ENCODE measurements around the gene TM4SF1. TPM values are rescaled to one million over a fixed set of nuclear protein-coding genes. Genes with fewer than 3 reads are reported as not detected.

The TM4SF1 gene
- total and polyA plus RNA-seq, 8 donors = 29.8 to 468 (median 90.0) TPM

DNA sequence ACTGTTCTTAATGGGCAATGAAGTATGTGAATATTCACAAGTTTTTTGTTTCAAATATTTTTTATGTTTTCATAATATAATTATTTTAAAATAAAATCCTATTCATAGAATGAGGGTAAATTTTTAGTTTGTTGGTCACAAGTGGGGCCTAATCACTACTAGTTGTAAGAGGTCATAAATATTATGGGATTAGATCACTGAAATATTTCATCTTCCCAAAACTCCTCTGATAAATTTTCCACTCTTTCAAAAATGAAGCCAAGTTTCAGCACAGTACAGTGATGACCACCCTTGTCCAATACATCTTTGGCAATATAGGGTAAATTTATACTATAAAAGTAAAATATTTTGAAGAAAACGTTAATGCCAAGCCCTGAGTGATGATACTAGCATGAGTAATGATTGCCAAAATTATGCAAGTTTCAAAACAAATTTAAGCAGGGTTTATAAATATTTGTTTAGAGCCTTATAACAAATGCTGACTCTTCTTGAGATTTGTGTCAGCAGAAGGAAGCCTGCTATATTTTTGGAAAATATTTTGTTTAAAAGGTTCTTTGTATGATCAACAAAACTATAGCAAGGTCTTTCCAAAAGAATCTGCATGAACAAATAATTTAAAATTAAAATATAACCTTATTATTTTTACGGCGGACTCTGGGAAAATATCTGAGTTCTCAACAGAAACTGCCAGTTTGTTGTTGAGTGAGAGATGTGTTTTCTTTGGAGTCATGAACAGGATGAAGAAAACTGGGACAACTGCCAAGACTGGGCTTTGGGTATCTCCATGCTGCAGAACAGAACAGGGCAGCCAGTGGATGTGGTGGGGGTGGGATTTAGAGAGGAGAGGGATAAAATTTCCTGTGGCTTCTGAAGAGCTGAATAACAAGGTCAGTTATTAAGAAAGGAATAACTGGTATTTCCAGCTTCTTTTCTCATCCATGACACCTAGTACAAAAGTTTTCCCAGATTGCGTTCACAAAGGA, 17.9 kb upstream of the TM4SF1 start:
- Histone ChIP-seq H3K27me3 (no peaks in the 10 kb centered on the region), H3K4me1 (peaks cover 15 to 38% (median 22%) of the 10 kb centered on the region in 4 donors), H3K9me3 (no peaks in the 10 kb centered on the region), H3K27ac (peak overlapping the region in 3 of 5 donors; percentile 48 to 60 (median 52)), H3K4me3 (no peak overlapping the region), H3K36me3 (no peaks in the 10 kb centered on the region)
- intact Hi-C loops (cut with DNase I; ENCODE audit: low total_unique reads) = no loop called here
- WGBS, 5 donors = 52 to 65% (median 60%) methylated on average over 4 of the region's 4 CpGs
- TF ChIP-seq POLR2AphosphoS5 (IDR thresholded peaks at IDR 0.05) (no peak), EP300 (IDR thresholded peaks at IDR 0.05) (no peak), POLR2A (IDR thresholded peaks at IDR 0.05) (no peak)
- TF ChIP-seq, protein P1, sequence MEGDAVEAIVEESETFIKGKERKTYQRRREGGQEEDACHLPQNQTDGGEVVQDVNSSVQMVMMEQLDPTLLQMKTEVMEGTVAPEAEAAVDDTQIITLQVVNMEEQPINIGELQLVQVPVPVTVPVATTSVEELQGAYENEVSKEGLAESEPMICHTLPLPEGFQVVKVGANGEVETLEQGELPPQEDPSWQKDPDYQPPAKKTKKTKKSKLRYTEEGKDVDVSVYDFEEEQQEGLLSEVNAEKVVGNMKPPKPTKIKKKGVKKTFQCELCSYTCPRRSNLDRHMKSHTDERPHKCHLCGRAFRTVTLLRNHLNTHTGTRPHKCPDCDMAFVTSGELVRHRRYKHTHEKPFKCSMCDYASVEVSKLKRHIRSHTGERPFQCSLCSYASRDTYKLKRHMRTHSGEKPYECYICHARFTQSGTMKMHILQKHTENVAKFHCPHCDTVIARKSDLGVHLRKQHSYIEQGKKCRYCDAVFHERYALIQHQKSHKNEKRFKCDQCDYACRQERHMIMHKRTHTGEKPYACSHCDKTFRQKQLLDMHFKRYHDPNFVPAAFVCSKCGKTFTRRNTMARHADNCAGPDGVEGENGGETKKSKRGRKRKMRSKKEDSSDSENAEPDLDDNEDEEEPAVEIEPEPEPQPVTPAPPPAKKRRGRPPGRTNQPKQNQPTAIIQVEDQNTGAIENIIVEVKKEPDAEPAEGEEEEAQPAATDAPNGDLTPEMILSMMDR (IDR thresholded peaks at IDR 0.05) = no peak
- peak in 1 of 2 donors; percentile 79 for DNase-seq

- peak; percentile 84 to 91 for DNase-seq
- TF ChIP-seq POLR2AphosphoS5 (IDR thresholded peaks at IDR 0.05) (peak in 1 of 3 donors; percentile 37), POLR2A (IDR thresholded peaks at IDR 0.05) (no peak)
- TF ChIP-seq, protein P1 (IDR thresholded peaks at IDR 0.05) = peak in 5 of 7 experiments; percentile 58 to 89 (median 75)
- Histone ChIP-seq H3K27ac (peak overlapping the region in 1 of 5 donors; percentile 11), H3K4me1 (peaks cover 15 to 45% (median 24%) of the 10 kb centered on the region in 4 donors), H3K4me3 (no peak overlapping the region), H3K27me3 (no peaks in the 10 kb centered on the region), H3K9me3 (no peaks in the 10 kb centered on the region), H3K36me3 (no peaks in the 10 kb centered on the region)
- WGBS, 5 donors = 31 to 38% (median 35%) methylated on average over 4 of the region's 4 CpGs
- intact Hi-C loops (cut with DNase I; ENCODE audit: low total_unique reads) = no loop called here
Observed at GRCh38 chr3:149393345-149394160, 16.1 kb upstream of the TM4SF1 start.

DNA sequence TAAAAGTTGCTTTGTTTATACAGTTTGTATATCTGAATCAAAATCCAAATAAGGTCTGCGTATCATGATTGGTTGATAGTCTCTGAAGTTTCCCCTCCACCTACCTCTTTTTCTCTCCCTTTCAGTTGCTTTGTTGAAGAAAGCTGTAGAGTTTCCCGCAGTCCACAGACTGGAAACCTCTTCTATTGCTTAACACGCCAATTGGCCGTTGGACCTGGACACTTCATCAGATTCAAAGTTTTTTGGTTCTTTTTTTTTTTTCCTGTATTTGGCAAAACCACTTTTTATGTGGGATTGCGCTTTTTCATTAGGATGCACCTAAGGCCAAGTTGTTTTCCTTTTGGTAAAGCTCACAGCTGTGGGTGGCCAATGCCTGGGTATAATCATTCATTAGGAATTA, 14.5 kb upstream of the TM4SF1 start:
- Histone ChIP-seq H3K4me1 (peaks cover 23 to 57% (median 36%) of the 10 kb centered on the region in 4 donors), H3K27ac (no peak overlapping the region), H3K36me3 (no peaks in the 10 kb centered on the region), H3K9me3 (no peaks in the 10 kb centered on the region), H3K4me3 (no peak overlapping the region), H3K27me3 (no peaks in the 10 kb centered on the region)
- intact Hi-C loops (cut with DNase I; ENCODE audit: low total_unique reads) = no loop called here
- WGBS, 5 donors = 68 to 80% (median 71%) methylated on average over 5 of the region's 5 CpGs
- TF ChIP-seq EP300 (IDR thresholded peaks at IDR 0.05) = no peak
- no peak for TF ChIP-seq POLR2AphosphoS5 (IDR thresholded peaks at IDR 0.05)
- no peak for TF ChIP-seq POLR2A (IDR thresholded peaks at IDR 0.05)
- TF ChIP-seq, protein P1 (IDR thresholded peaks at IDR 0.05) = no peak
- DNase-seq = no peak

- H3K9me3 ChIP-seq = no peaks in the 10 kb centered on the region
- H3K27me3 ChIP-seq = no peaks in the 10 kb centered on the region
- no peak for DNase-seq
- intact Hi-C loops (cut with DNase I; ENCODE audit: low total_unique reads) = no loop called here
- no peaks in the 10 kb centered on the region for H3K36me3 ChIP-seq
- TF ChIP-seq, protein P1 (IDR thresholded peaks at IDR 0.05) = no peak
- no peak for TF ChIP-seq EP300 (IDR thresholded peaks at IDR 0.05)
- no peak for TF ChIP-seq POLR2AphosphoS5 (IDR thresholded peaks at IDR 0.05)
- TF ChIP-seq POLR2A (IDR thresholded peaks at IDR 0.05) = no peak
- H3K27ac ChIP-seq = no peak overlapping the region
- no peak overlapping the region for H3K4me3 ChIP-seq
- peaks cover 20 to 61% (median 40%) of the 10 kb centered on the region in 4 donors for H3K4me1 ChIP-seq
- 88 to 96% (median 92%) methylated on average over 6 of the region's 6 CpGs for WGBS, 5 donors
Observed at GRCh38 chr3:149390772-149391212, 13.3 kb upstream of the TM4SF1 start.
